CD14-positive monocyte (primary cell): ENCODE results near the gene SGSH. TPM values are rescaled to one million over a fixed set of nuclear protein-coding genes. Genes with fewer than 3 reads are reported as not detected.
A peak's percentile ranks its signal among the peaks of the same experiment; 100 is the strongest.

ENCODE experiments used
- DNase-seq, 3 donors: peaks; one replicate each; pipeline ENCODE4 v3.0.0-alpha.2; 2011 to 2022
- H2AFZ ChIP-seq: 2 replicates; pipeline ENCODE4 v1.6.0; 2012; ENCODE audit warnings: mild to moderate bottlenecking, low read depth, low read length, inconsistent platforms; ENCODE audit not compliant: insufficient read depth, poor library complexity, severe bottlenecking
- H3K27ac ChIP-seq, 2 donors: 1 replicate in 1 of 2; 2 replicates in 1 of 2; pipeline ENCODE4 v1.5.1; 2012 to 2013; ENCODE audit warnings: low read length in 2 of 2, control low read depth in 1 of 2, inconsistent platforms in 1 of 2, low read depth in 1 of 2, mild to moderate bottlenecking in 1 of 2
- H3K27me3 ChIP-seq, 2 donors: one replicate each; pipeline versions ENCODE4 v1.6.0 to v1.6.1; 2011 to 2013; ENCODE audit warnings: low read length in 2 of 2; ENCODE audit not compliant: control insufficient read depth in 2 of 2, insufficient read depth in 2 of 2
- H3K36me3 ChIP-seq, 2 donors: replicated peaks in 1 of 2; 1 replicate in 1 of 2; 2 replicates in 1 of 2; pipeline versions ENCODE4 v1.5.1 to v1.6.1; 2012 to 2013; ENCODE audit warnings: low read length in 2 of 2, control low read depth in 1 of 2, inconsistent platforms in 1 of 2, mild to moderate bottlenecking in 1 of 2; ENCODE audit not compliant: insufficient read depth in 2 of 2, control insufficient read depth in 1 of 2
- H3K4me1 ChIP-seq, 2 donors: 1 replicate in 1 of 2; 2 replicates in 1 of 2; pipeline versions ENCODE4 v1.5.1 to v1.6.1; 2012 to 2013; ENCODE audit warnings: low read length in 2 of 2, control low read depth in 1 of 2, inconsistent platforms in 1 of 2, mild to moderate bottlenecking in 1 of 2, moderate library complexity in 1 of 2; ENCODE audit not compliant: insufficient read depth in 2 of 2, control insufficient read depth in 1 of 2
- H3K4me2 ChIP-seq: replicated peaks from 2 replicates; pipeline ENCODE3; 2012; ENCODE audit warnings: low read length, moderate library complexity, mild to moderate bottlenecking; ENCODE audit not compliant: poor library complexity, severe bottlenecking; ENCODE audit errors: extremely low read depth
- H3K4me3 ChIP-seq, 3 experiments: fragments of 200-600 bp in 1 of 3; sonication (generic) in 1 of 3; replicated peaks in 1 of 3; 1 replicate in 2 of 3; 2 replicates in 1 of 3; pipeline ENCODE4 v1.5.1; 2011 to 2013; ENCODE audit warnings: low read length in 3 of 3, mild to moderate bottlenecking in 3 of 3, control low read depth in 2 of 3, low read depth in 2 of 3, inconsistent platforms in 1 of 3, moderate library complexity in 1 of 3
- H3K79me2 ChIP-seq: 2 replicates; pipeline ENCODE4 v1.6.0; 2012; ENCODE audit warnings: mild to moderate bottlenecking, control low read depth, inconsistent platforms, low read length, moderate library complexity; ENCODE audit not compliant: insufficient read depth
- H3K9ac ChIP-seq: 2 replicates; pipeline ENCODE4 v1.6.0; 2017; ENCODE audit warnings: low read length, mild to moderate bottlenecking; ENCODE audit not compliant: insufficient read depth, poor library complexity, severe bottlenecking
- H3K9me3 ChIP-seq, 2 donors: replicated peaks in 1 of 2; 1 replicate in 1 of 2; 2 replicates in 1 of 2; pipeline versions ENCODE4 v1.5.1 to v1.6.1; 2012 to 2013; ENCODE audit warnings: low read length in 2 of 2, control low read depth in 1 of 2; ENCODE audit not compliant: control insufficient read depth in 1 of 2, insufficient read depth in 1 of 2
- H4K20me1 ChIP-seq: 2 replicates; pipeline ENCODE4 v1.6.0; 2012; ENCODE audit warnings: mild to moderate bottlenecking, low read length, control low read depth, moderate library complexity; ENCODE audit not compliant: insufficient read depth
- H3K27ac Mint-ChIP-seq, 7 donors: one replicate each; pipeline ENCODE4 v1.8.0; 2020; ENCODE audit warnings: mild to moderate bottlenecking in 7 of 7, mixed read lengths in 7 of 7, moderate library complexity in 6 of 7, inconsistent platforms in 2 of 7
- H3K27me3 Mint-ChIP-seq, 3 donors: one replicate each; pipeline ENCODE4 v1.8.0; 2021 to 2022; ENCODE audit warnings: low read depth in 3 of 3, mild to moderate bottlenecking in 3 of 3, mixed read lengths in 3 of 3, moderate library complexity in 3 of 3, inconsistent platforms in 1 of 3
- H3K36me3 Mint-ChIP-seq, 2 donors: one replicate each; pipeline ENCODE4 v1.8.0; 2020; ENCODE audit warnings: mixed read lengths in 2 of 2, inconsistent platforms in 1 of 2, mild to moderate bottlenecking in 1 of 2
- H3K4me1 Mint-ChIP-seq: one replicate; pipeline ENCODE4 v1.8.0; 2020; ENCODE audit warnings: mild to moderate bottlenecking, mixed read lengths
- H3K4me3 Mint-ChIP-seq, 2 donors: one replicate each; pipeline ENCODE4 v1.8.0; 2020; ENCODE audit warnings: mild to moderate bottlenecking in 2 of 2, mixed read lengths in 2 of 2, moderate library complexity in 1 of 2
- H3K9me3 Mint-ChIP-seq, 7 donors: one replicate each; pipeline ENCODE4 v1.8.0; 2020 to 2022; ENCODE audit warnings: mixed read lengths in 7 of 7, mild to moderate bottlenecking in 6 of 7, moderate library complexity in 6 of 7, inconsistent platforms in 2 of 7
- WGBS: methylation state at CpG from one replicate; pipeline ENCODE4 v1.1.5; 2013; ENCODE audit warnings: missing lambda C conversion rate; ENCODE audit not compliant: insufficient coverage; 5-methylcytosine and 5-hydroxymethylcytosine counted together
- intact Hi-C, 2 donors: fragments of 100-400 bp; cut with micrococcal nuclease; formaldehyde crosslinking; loops; one replicate each; pipeline versions ENCODE4 v1.15.0 to v1.15.1; 2023
- polyA plus RNA-seq, 3 donors: library from polyadenylated mRNA; depleted of rRNA in 1 of 3; unstranded in 2 of 3; stranded (reverse) in 1 of 3; fragments of 300-500 nt in 2 of 3; fragments of >200 nt in 1 of 3; fragmentation: Illumina TruSeq in 2 of 3; gene quantifications; 1 replicate in 2 of 3; 2 replicates in 1 of 3; pipeline ENCODE4 v1.2.3, GENCODE V29; 2012 to 2021
- TF ChIP-seq, protein P1 (sequence below): fragments of 200-600 bp; IDR thresholded peaks from one replicate; pipeline ENCODE4 v1.8.0; 2022; ENCODE audit warnings: antibody characterized with exemption, mild to moderate bottlenecking

Gene SGSH
- polyA plus RNA-seq, 3 donors = 21.1 to 193 (median 31.3) TPM

GRCh38 chr17:80198144-80198661 is 21.9 kb downstream of the SGSH start:
- no peak overlapping the region for H3K27ac ChIP-seq
- WGBS = 95% methylated on average over 26 of the region's 27 CpGs

DNA sequence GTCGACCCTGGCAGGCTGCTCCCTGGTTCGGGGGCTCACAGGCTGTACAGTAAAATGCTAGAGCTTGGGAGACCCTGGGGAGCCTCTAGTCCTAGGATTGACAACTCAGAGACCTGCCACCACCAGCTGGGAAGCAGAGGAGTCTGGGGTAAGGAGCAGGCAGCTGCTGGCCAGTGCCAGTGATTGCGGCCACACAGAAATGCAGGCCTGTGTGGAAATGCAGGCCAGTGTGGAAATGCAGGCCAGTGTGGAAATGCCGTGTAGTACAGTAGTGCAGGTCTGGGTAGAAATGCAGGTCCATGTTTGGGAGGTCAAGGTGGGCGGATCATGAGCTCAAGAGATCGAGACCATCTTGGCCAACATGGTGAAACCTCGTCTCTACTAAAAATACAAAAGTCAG is 23.5 kb downstream of the SGSH start:
- Histone ChIP-seq H3K4me2 (no peak overlapping the region), H3K27ac (no peak overlapping the region), H3K4me1 (no peaks in the 10 kb centered on the region), H2AFZ (no peak overlapping the region), H3K4me3 (no peak overlapping the region), H3K79me2 (no peaks in the 10 kb centered on the region), H4K20me1 (no peaks in the 10 kb centered on the region), H3K9me3 (no peaks in the 10 kb centered on the region), H3K36me3 (no peaks in the 10 kb centered on the region), H3K27me3 (no peaks in the 10 kb centered on the region), H3K9ac (no peak overlapping the region)
- peaks cover 10 to 26% (median 24%) of the 10 kb centered on the region in 3 donors for H3K27me3 Mint-ChIP-seq
- H3K9me3 Mint-ChIP-seq = peaks cover 0 to 4% (median 3%) of the 10 kb centered on the region in 7 donors
- TF ChIP-seq, protein P1, sequence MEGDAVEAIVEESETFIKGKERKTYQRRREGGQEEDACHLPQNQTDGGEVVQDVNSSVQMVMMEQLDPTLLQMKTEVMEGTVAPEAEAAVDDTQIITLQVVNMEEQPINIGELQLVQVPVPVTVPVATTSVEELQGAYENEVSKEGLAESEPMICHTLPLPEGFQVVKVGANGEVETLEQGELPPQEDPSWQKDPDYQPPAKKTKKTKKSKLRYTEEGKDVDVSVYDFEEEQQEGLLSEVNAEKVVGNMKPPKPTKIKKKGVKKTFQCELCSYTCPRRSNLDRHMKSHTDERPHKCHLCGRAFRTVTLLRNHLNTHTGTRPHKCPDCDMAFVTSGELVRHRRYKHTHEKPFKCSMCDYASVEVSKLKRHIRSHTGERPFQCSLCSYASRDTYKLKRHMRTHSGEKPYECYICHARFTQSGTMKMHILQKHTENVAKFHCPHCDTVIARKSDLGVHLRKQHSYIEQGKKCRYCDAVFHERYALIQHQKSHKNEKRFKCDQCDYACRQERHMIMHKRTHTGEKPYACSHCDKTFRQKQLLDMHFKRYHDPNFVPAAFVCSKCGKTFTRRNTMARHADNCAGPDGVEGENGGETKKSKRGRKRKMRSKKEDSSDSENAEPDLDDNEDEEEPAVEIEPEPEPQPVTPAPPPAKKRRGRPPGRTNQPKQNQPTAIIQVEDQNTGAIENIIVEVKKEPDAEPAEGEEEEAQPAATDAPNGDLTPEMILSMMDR = no peak
- 87% methylated on average over 6 of the region's 7 CpGs for WGBS
- peaks cover 0 to 4% of the 10 kb centered on the region in 2 donors for H3K36me3 Mint-ChIP-seq
- H3K4me1 Mint-ChIP-seq = no peaks in the 10 kb centered on the region
- intact Hi-C loops = loop anchor here (1.0 to 10.0 kb wide), 3 partner anchors 57 to 168 kb away; partner anchors contain the start of gene RNF213 (in 1 of the 2)
- no peak for DNase-seq
- H3K4me3 Mint-ChIP-seq = no peak overlapping the region
- H3K27ac Mint-ChIP-seq = peak overlapping the region in 1 of 7 donors; percentile 63

More at GRCh38 chr17:80198144-80198661, 21.9 kb downstream of the SGSH start:
- Histone ChIP-seq H3K9ac (no peak overlapping the region), H3K4me3 (no peak overlapping the region), H3K27me3 (no peaks in the 10 kb centered on the region), H2AFZ (no peak overlapping the region), H3K79me2 (no peaks in the 10 kb centered on the region), H3K9me3 (no peaks in the 10 kb centered on the region), H4K20me1 (no peaks in the 10 kb centered on the region), H3K4me2 (no peak overlapping the region), H3K36me3 (no peaks in the 10 kb centered on the region), H3K4me1 (no peaks in the 10 kb centered on the region)
- Mint-ChIP-seq H3K9me3 (peaks cover 0 to 5% (median 3%) of the 10 kb centered on the region in 7 donors), H3K27ac (no peak overlapping the region), H3K4me3 (peak overlapping the region in 1 of 2 donors; percentile 2), H3K36me3 (peaks cover 0 to 8% of the 10 kb centered on the region in 2 donors), H3K27me3 (peaks cover 2 to 14% (median 13%) of the 10 kb centered on the region in 3 donors), H3K4me1 (no peaks in the 10 kb centered on the region)
- intact Hi-C loops = loop anchor here in 1 of 2 donors (5.0 to 10.0 kb wide), 2 partner anchors 64 to 167 kb away; partner anchors contain the start of gene RNF213
- TF ChIP-seq, protein P1 = no peak
- DNase-seq = no peak
